ENCODE results near the gene SMPD3. TPM values are rescaled to one million over a fixed set of nuclear protein-coding genes. Genes with fewer than 3 reads are reported as not detected.

The SMPD3 gene
- total and polyA plus RNA-seq, 9 of the 15 experiments (the other 6 are each of a cell fraction or from before 2014, with no cell fraction given): 0.03 to 1.2 (median 0.18) TPM

GRCh38 chr16:68491576-68491950 lies 43.3 kb upstream of the SMPD3 start:
- no peaks in the 10 kb centered on the region for H3K36me3 ChIP-seq (ENCODE audit: control insufficient read depth, insufficient read depth, low read length)
- no peaks in the 10 kb centered on the region for H3K79me2 ChIP-seq (ENCODE audit: control insufficient read depth, insufficient read depth, low read length)
- DNase-seq (ENCODE audit: extremely low read depth in 1 of 4, low spot score in 3 of 4) (no peak), ATAC-seq (no peak), FAIRE-seq (no peak)
- ChIA-PET CTCF (ENCODE audit: low intra/inter-chr PET ratio) (no interaction called here), POLR2A (interaction anchor here (0.6 kb wide), 2 partner anchors 85 to 616 kb away, joined by 3 to 4 read pairs; no protein-coding TSS in a partner anchor)
- no peaks in the 10 kb centered on the region; the same call in 1 of the 2 replicates for H4K20me1 ChIP-seq (replicated peaks; ENCODE audit: control insufficient read depth, insufficient read depth, low read length)
- TF ChIP-seq NONO (IDR thresholded peaks at IDR 0.05; ENCODE audit: low read depth in 2 of 2, low read length in 1 of 2) (no peak), NCOA2 (IDR thresholded peaks at IDR 0.05; ENCODE audit: partially characterized antibody in 2 of 2) (no peak), SMARCA4 (IDR thresholded peaks at IDR 0.05) (no peak), XRCC4 (IDR thresholded peaks at IDR 0.05; ENCODE audit: extremely low read depth, insufficient read depth, insufficient read length) (no peak), RAD21 (CRISPR knock-in tag; conservative IDR thresholded peaks at IDR 0.05 in 1 of 2, IDR thresholded peaks at IDR 0.05 in 1 of 2) (no peak), SRSF1 (IDR thresholded peaks at IDR 0.05; ENCODE audit: low read depth, low read length) (no peak), NR2F6 (CRISPR knock-in tag; IDR thresholded peaks at IDR 0.05) (no peak), MAFK (IDR thresholded peaks at IDR 0.05; ENCODE audit: low read length) (no peak), ARNT (IDR thresholded peaks at IDR 0.05) (no peak), CEBPB (tag; IDR thresholded peaks at IDR 0.05) (no peak)
- no TSS peak for BruUV-seq (replicated peaks)
- no peak overlapping the region for H3K4me2 ChIP-seq (ENCODE audit: insufficient read depth, low read length)
- 1% methylated on average over 14 of the region's 14 CpGs for WGBS (ENCODE audit: insufficient coverage, low coverage, missing lambda C conversion rate)
- H3K27me3 ChIP-seq (ENCODE audit: control insufficient read depth in 2 of 2, insufficient read depth in 2 of 2, low read length in 2 of 2): peaks cover 0 to 21% of the 10 kb centered on the region in 2 experiments; a peak in 3 of 5 replicates
- no peak overlapping the region for H3K4me3 ChIP-seq
- H3K9me1 ChIP-seq (ENCODE audit: control insufficient read depth, insufficient read depth, low read length): no peaks in the 10 kb centered on the region
- intact Hi-C loops (cut with micrococcal nuclease) (no loop called here), in situ Hi-C loops (cut with MboI) (no loop called here)
- no peak overlapping the region for H3K27ac ChIP-seq (ENCODE audit: extremely low read depth, low read depth, low read length)
- no peak overlapping the region for H3K9ac ChIP-seq (ENCODE audit: insufficient read depth in 1 of 2, low read depth in 2 of 2, low read length in 2 of 2)
- no peak overlapping the region for H2AFZ ChIP-seq (ENCODE audit: low read depth, low read length)
- no peaks in the 10 kb centered on the region for H3K9me3 ChIP-seq (replicated peaks; ENCODE audit: control insufficient read depth, insufficient read depth, low read depth, low read length)
- no peaks in the 10 kb centered on the region for H3K4me1 ChIP-seq (replicated peaks in 1 of 2; ENCODE audit: control insufficient read depth in 2 of 2, insufficient read depth in 2 of 2, low read length in 2 of 2)
